Trophoblast cell (in vitro differentiated cells and primary cell): Measurements from ENCODE around the gene RNF144B. TPM values are rescaled to one million over a fixed set of nuclear protein-coding genes. Genes with fewer than 3 reads are reported as not detected.

Experiments used
- DNase-seq, 2 donors: peaks; one replicate each; pipeline ENCODE4 v3.0.0-alpha.2; 2016
- H2AFZ ChIP-seq: 2 replicates; pipeline ENCODE4 v1.6.1; 2013; ENCODE audit warnings: low read length, moderate library complexity, mild to moderate bottlenecking; ENCODE audit not compliant: insufficient read depth, poor library complexity
- H2AK5ac ChIP-seq: 2 replicates; pipeline ENCODE4 v1.6.1; 2013; ENCODE audit warnings: mild to moderate bottlenecking, low read length
- H2BK120ac ChIP-seq: 2 replicates; pipeline ENCODE4 v1.6.1; 2013; ENCODE audit warnings: low read length, mild to moderate bottlenecking, moderate library complexity; ENCODE audit not compliant: insufficient read depth, poor library complexity
- H2BK12ac ChIP-seq: 2 replicates; pipeline ENCODE4 v1.6.1; 2013; ENCODE audit warnings: mild to moderate bottlenecking, low read length, moderate library complexity
- H2BK5ac ChIP-seq: 2 replicates; pipeline ENCODE4 v1.6.1; 2013; ENCODE audit warnings: low read length, low read depth, moderate library complexity, mild to moderate bottlenecking; ENCODE audit not compliant: poor library complexity
- H3K14ac ChIP-seq: 2 replicates; pipeline ENCODE4 v1.6.1; 2013; ENCODE audit warnings: mild to moderate bottlenecking, low read length
- H3K18ac ChIP-seq: 2 replicates; pipeline ENCODE4 v1.6.1; 2013; ENCODE audit warnings: mild to moderate bottlenecking, low read length
- H3K23ac ChIP-seq: 2 replicates; pipeline ENCODE4 v1.6.1; 2013; ENCODE audit warnings: low read length
- H3K27ac ChIP-seq: 2 replicates; pipeline ENCODE4 v1.5.1; 2013; ENCODE audit warnings: low read depth, mild to moderate bottlenecking, inconsistent platforms, low read length, moderate library complexity
- H3K27me3 ChIP-seq: 2 replicates; pipeline ENCODE4 v1.6.1; 2013; ENCODE audit warnings: inconsistent platforms, mild to moderate bottlenecking, low read length, moderate library complexity; ENCODE audit not compliant: insufficient read depth
- H3K36me3 ChIP-seq, 2 experiments: 1 replicate in 1 of 2; 2 replicates in 1 of 2; pipeline ENCODE4 v1.6.1; 2013; ENCODE audit warnings: low read length in 2 of 2, mild to moderate bottlenecking in 2 of 2, moderate library complexity in 1 of 2; ENCODE audit not compliant: insufficient read depth in 2 of 2, control insufficient read depth in 1 of 2
- H3K4ac ChIP-seq: 2 replicates; pipeline ENCODE4 v1.6.1; 2013; ENCODE audit warnings: low read depth, mild to moderate bottlenecking, low read length, moderate library complexity
- H3K4me1 ChIP-seq, 2 experiments: 1 replicate in 1 of 2; 2 replicates in 1 of 2; pipeline ENCODE4 v1.6.1; 2013; ENCODE audit warnings: low read length in 2 of 2, mild to moderate bottlenecking in 2 of 2, moderate library complexity in 1 of 2; ENCODE audit not compliant: insufficient read depth in 2 of 2, control insufficient read depth in 1 of 2
- H3K4me2 ChIP-seq: 2 replicates; pipeline ENCODE4 v1.6.1; 2013; ENCODE audit warnings: inconsistent platforms, mild to moderate bottlenecking, low read length, moderate library complexity
- H3K4me3 ChIP-seq: 2 replicates; pipeline ENCODE4 v1.5.1; 2013; ENCODE audit warnings: mild to moderate bottlenecking, low read depth, low read length, inconsistent platforms
- H3K79me1 ChIP-seq: one replicate; pipeline ENCODE4 v1.6.1; 2013; ENCODE audit warnings: low read length
- H3K79me2 ChIP-seq: 2 replicates; pipeline ENCODE4 v1.6.1; 2013; ENCODE audit warnings: low read length, mild to moderate bottlenecking; ENCODE audit not compliant: control insufficient read depth, insufficient read depth, poor library complexity
- H3K9ac ChIP-seq: 2 replicates; pipeline ENCODE4 v1.6.1; 2013; ENCODE audit warnings: mild to moderate bottlenecking, low read length
- H3K9me3 ChIP-seq: 2 replicates; pipeline ENCODE4 v1.6.1; 2013; ENCODE audit warnings: low read depth, mild to moderate bottlenecking, control low read depth, inconsistent platforms, low read length; ENCODE audit not compliant: insufficient read depth
- H4K12ac ChIP-seq: 2 replicates; pipeline ENCODE4 v1.6.1; 2013; ENCODE audit warnings: low read depth, mild to moderate bottlenecking, low read length, moderate library complexity
- H4K8ac ChIP-seq: 2 replicates; pipeline ENCODE4 v1.6.1; 2013; ENCODE audit warnings: low read depth, mild to moderate bottlenecking, low read length, moderate library complexity
- H4K91ac ChIP-seq: one replicate; pipeline ENCODE4 v1.6.1; 2013; ENCODE audit warnings: low read depth, mild to moderate bottlenecking, low read length, moderate library complexity
- WGBS: extraction: QIAGEN DNeasy Blood & Tissue Kit; methylation state at CpG from one replicate; pipeline ENCODE4 v1.1.7; 2013; ENCODE audit warnings: missing lambda C conversion rate; ENCODE audit not compliant: insufficient read length, insufficient coverage; ENCODE audit errors: extremely low coverage; 5-methylcytosine and 5-hydroxymethylcytosine counted together
- polyA plus RNA-seq: library from polyadenylated mRNA; stranded (reverse); fragments of 200-250 nt; gene quantifications from 2 replicates; pipeline ENCODE4 v1.2.3, GENCODE V29; 2013

The RNF144B gene
- polyA plus RNA-seq, result 1.2 TPM in 2 replicates

DNA sequence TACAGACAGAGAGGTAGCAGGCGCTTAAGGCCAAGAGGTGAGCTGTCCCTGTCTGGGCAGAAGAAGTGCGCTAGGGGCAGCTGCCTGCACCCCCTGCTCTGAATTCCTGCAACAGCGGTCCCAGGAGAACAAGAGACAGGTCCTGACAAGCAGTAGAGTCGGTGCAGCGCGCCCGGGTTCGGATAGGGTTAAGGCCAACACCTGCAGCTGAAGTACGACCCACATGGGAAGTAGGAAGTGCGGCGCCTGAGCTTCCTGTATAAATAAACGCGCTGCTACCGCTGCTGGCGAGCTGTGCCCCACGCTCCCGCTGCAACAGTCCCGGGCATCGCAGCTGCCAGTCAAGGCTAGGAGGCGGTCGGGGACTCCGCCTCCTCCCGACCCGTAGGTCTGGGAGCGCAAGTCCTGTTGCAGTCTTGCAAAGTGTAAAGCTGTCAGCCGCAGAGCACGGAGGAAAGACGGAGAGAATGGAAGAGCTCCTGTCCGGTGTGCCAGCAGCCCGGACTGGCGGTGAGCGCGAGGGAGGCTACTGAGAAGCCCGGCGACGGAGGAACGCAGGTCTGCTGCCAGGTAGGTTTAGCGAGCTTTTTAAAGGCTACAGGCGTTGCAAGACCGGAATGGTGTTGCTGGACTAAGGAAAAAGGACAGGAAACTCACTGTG, at the start of gene RNF144B:
Gene RNF144B (plus strand): TSS at position 290 of the 661 bp plus-strand sequence. CDS start 12,185 bp downstream, outside the sequence.
- Histone ChIP-seq H3K9me3 (no peaks in the 10 kb centered on the region), H2BK120ac (peak within 1 kb of the TSS; percentile 40)
- no CpG with 5 or more reads among the region's 40 CpGs for WGBS

GRCh38 chr6:18339599-18339998, 47.6 kb upstream of the RNF144B start:
- no peak overlapping the region for H3K18ac ChIP-seq
- H3K14ac ChIP-seq, result no peak overlapping the region
- H2BK5ac ChIP-seq, result no peak overlapping the region
- H2BK12ac ChIP-seq, result no peak overlapping the region
- H3K9me3 ChIP-seq, result no peaks in the 10 kb centered on the region
- H3K4me1 ChIP-seq, result peaks cover 0 to 5% of the 10 kb centered on the region in 2 experiments
- no peaks in the 10 kb centered on the region for H3K27me3 ChIP-seq
- H2AK5ac ChIP-seq, result no peak overlapping the region
- H3K79me2 ChIP-seq, result no peaks in the 10 kb centered on the region
- no peak overlapping the region for H3K4ac ChIP-seq
- no peak overlapping the region for H2BK120ac ChIP-seq
- no peak overlapping the region for H2AFZ ChIP-seq
- DNase-seq, result no peak
- H3K9ac ChIP-seq, result no peak overlapping the region
- no peak overlapping the region for H3K27ac ChIP-seq
- WGBS, result no CpG with 5 or more reads among the region's 1 CpG
- no peak overlapping the region for H4K91ac ChIP-seq
- H3K36me3 ChIP-seq, result no peaks in the 10 kb centered on the region
- no peak overlapping the region for H3K4me2 ChIP-seq
- H4K8ac ChIP-seq, result no peak overlapping the region
- no peak overlapping the region for H4K12ac ChIP-seq
- no peak overlapping the region for H3K23ac ChIP-seq
- no peak overlapping the region for H3K4me3 ChIP-seq
- no peaks in the 10 kb centered on the region for H3K79me1 ChIP-seq

More for the DNA sequence above, at the start of gene RNF144B:
- Histone ChIP-seq H3K14ac (no peak within 1 kb of the TSS), H4K91ac (no peak within 1 kb of the TSS), H3K9ac (no peak within 1 kb of the TSS), H3K36me3 (no peaks in the 10 kb centered on the region), H3K79me1 (peaks cover 2% of the 10 kb centered on the region), H2AFZ (peak within 1 kb of the TSS; percentile 82), H2AK5ac (no peak within 1 kb of the TSS), H2BK5ac (no peak within 1 kb of the TSS), H3K4me2 (peak within 1 kb of the TSS; percentile 78), H3K4me1 (peaks cover 0 to 3% of the 10 kb centered on the region in 2 experiments), H4K8ac (no peak within 1 kb of the TSS), H3K27me3 (no peaks in the 10 kb centered on the region), H3K27ac (peak within 1 kb of the TSS; percentile 68), H3K4ac (no peak within 1 kb of the TSS), H3K79me2 (no peaks in the 10 kb centered on the region), H4K12ac (peak within 1 kb of the TSS; percentile 6), H2BK12ac (no peak within 1 kb of the TSS), H3K4me3 (peak within 1 kb of the TSS; percentile 65), H3K23ac (no peak within 1 kb of the TSS), H3K18ac (no peak within 1 kb of the TSS)
- peak; percentile 90 to 91 for DNase-seq

- H3K4me3 ChIP-seq, result no peak overlapping the region
- DNase-seq, result no peak
- no peaks in the 10 kb centered on the region for H3K9me3 ChIP-seq
- no peak overlapping the region for H4K12ac ChIP-seq
- H2BK5ac ChIP-seq, result no peak overlapping the region
- H3K4ac ChIP-seq, result no peak overlapping the region
- H4K8ac ChIP-seq, result no peak overlapping the region
- H3K36me3 ChIP-seq, result no peaks in the 10 kb centered on the region
- H2BK12ac ChIP-seq, result no peak overlapping the region
- H2AFZ ChIP-seq, result no peak overlapping the region
- no peaks in the 10 kb centered on the region for H3K79me2 ChIP-seq
- no CpG with 5 or more reads among the region's 7 CpGs for WGBS
- no peak overlapping the region for H2AK5ac ChIP-seq
- no peaks in the 10 kb centered on the region for H3K79me1 ChIP-seq
- no peak overlapping the region for H3K18ac ChIP-seq
- H3K4me1 ChIP-seq, result peaks cover 0 to 5% of the 10 kb centered on the region in 2 experiments
- no peak overlapping the region for H3K4me2 ChIP-seq
- no peak overlapping the region for H3K9ac ChIP-seq
- H2BK120ac ChIP-seq, result no peak overlapping the region
- no peaks in the 10 kb centered on the region for H3K27me3 ChIP-seq
- H3K27ac ChIP-seq, result no peak overlapping the region
- no peak overlapping the region for H3K23ac ChIP-seq
- no peak overlapping the region for H4K91ac ChIP-seq
- no peak overlapping the region for H3K14ac ChIP-seq
These were observed 46.2 kb upstream of the RNF144B start for GRCh38 chr6:18340781-18341551.

DNA sequence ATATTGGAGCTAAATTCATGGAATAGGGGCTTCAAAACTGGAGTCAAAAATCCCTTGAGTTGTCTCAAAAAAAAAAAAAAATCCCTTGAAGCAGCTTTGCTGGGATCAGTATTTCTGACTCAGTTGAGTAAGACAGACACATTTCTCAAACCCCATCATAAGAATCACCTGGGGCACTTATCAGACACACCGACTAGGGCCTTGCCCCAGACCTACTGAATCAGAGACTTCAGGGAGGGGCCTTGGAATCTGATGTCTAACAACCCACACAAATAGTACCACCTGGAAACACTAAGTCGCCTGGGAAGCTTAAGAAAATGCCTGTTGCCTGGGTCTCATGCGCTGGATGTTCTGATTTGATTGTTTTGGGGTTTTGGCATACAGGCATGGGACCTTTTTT, 44.9 kb upstream of the RNF144B start:
- H3K4me1 ChIP-seq, result peaks cover 0 to 5% of the 10 kb centered on the region in 2 experiments
- no peaks in the 10 kb centered on the region for H3K27me3 ChIP-seq
- H3K36me3 ChIP-seq, result no peaks in the 10 kb centered on the region
- H2BK5ac ChIP-seq, result no peak overlapping the region
- no peaks in the 10 kb centered on the region for H3K9me3 ChIP-seq
- no peak overlapping the region for H4K12ac ChIP-seq
- H3K79me2 ChIP-seq, result no peaks in the 10 kb centered on the region
- peak in 1 of 2 donors; percentile 35 for DNase-seq
- H2BK120ac ChIP-seq, result no peak overlapping the region
- no peak overlapping the region for H3K23ac ChIP-seq
- H3K9ac ChIP-seq, result no peak overlapping the region
- no peak overlapping the region for H4K91ac ChIP-seq
- no peak overlapping the region for H3K4ac ChIP-seq
- no peak overlapping the region for H3K27ac ChIP-seq
- H3K4me3 ChIP-seq, result no peak overlapping the region
- no peak overlapping the region for H2AFZ ChIP-seq
- H2BK12ac ChIP-seq, result no peak overlapping the region
- no peak overlapping the region for H3K4me2 ChIP-seq
- H2AK5ac ChIP-seq, result no peak overlapping the region
- no peak overlapping the region for H3K14ac ChIP-seq
- H3K18ac ChIP-seq, result no peak overlapping the region
- no peak overlapping the region for H4K8ac ChIP-seq
- no CpG with 5 or more reads among the region's 3 CpGs for WGBS
- no peaks in the 10 kb centered on the region for H3K79me1 ChIP-seq
